ENCODE data around the gene SLC9A7. TPM values are rescaled to one million over a fixed set of nuclear protein-coding genes. Genes with fewer than 3 reads are reported as not detected.

Gene SLC9A7
- total RNA-seq, 1 experiment from 2014 or later, result not detected

DNA sequence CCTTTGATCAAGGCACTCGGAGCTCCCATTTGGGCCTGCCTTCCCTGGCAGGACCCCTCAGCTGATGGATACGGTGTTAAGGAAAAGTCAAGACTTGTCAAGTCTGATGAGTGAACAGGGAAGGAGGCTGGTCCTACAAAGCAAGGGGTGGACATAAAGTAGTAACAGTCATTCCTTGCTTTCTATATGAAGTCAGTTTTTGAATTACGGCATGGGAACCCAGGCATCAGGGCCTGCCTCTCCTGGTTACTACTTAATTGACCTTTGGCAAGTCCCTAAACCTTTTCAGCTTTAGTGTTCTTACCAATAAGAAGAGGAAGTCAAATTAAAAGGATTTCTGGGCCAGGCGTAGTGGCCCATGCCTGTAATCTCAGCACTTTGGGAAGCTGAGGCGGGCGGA, 178.3 kb downstream of the SLC9A7 start:
- no peak overlapping the region for H3K27ac ChIP-seq (ENCODE audit: low read length)
- no peaks in the 10 kb centered on the region for H3K27me3 ChIP-seq (ENCODE audit: low read length)
- H2AFZ ChIP-seq (ENCODE audit: low read length), result no peak overlapping the region
- no peaks in the 10 kb centered on the region for H3K4me1 ChIP-seq (ENCODE audit: low read length)
- no peak overlapping the region for H3K4me2 ChIP-seq (ENCODE audit: low read depth, low read length, poor library complexity, severe bottlenecking)
- no peak for DNase-seq
- H3K9ac ChIP-seq (ENCODE audit: low read length), result no peak overlapping the region
- H4K20me1 ChIP-seq (ENCODE audit: insufficient read depth, low read depth, low read length), result no peaks in the 10 kb centered on the region
- H3K9me2 ChIP-seq (replicated peaks; ENCODE audit: insufficient read depth, low read length), result no peaks in the 10 kb centered on the region
- no peak overlapping the region for H3K4me3 ChIP-seq (ENCODE audit: low read length)
- H3K36me3 ChIP-seq (ENCODE audit: insufficient read depth, low read length), result no peaks in the 10 kb centered on the region
- no peaks in the 10 kb centered on the region for H3K79me2 ChIP-seq (ENCODE audit: low read length)
- no peaks in the 10 kb centered on the region for H3K9me3 ChIP-seq (ENCODE audit: low read length)

DNA sequence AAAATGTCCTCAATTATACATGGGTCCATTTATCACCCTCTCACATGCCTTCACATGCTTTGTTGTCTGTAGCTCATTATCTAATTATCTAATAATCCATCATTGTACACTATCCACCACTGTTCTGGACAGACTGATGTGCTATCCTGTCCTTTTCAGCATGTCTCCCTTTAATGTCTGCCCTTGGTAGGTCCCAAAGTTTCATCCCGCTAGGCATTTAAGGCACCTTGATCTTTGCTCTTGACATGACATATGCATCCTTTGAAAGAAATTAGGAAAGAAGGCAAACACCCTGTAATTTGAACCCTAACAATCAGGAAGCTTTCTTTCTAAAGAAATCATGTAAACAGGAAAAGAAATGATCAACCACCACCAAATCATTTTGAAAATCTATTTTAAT, 179.7 kb downstream of the SLC9A7 start:
- Histone ChIP-seq H3K4me3 (ENCODE audit: low read length) (no peak overlapping the region), H2AFZ (ENCODE audit: low read length) (no peak overlapping the region), H3K4me1 (ENCODE audit: low read length) (peaks cover 3% of the 10 kb centered on the region), H3K27ac (ENCODE audit: low read length) (no peak overlapping the region), H4K20me1 (ENCODE audit: insufficient read depth, low read depth, low read length) (no peaks in the 10 kb centered on the region), H3K9ac (ENCODE audit: low read length) (no peak overlapping the region), H3K4me2 (ENCODE audit: low read depth, low read length, poor library complexity, severe bottlenecking) (no peak overlapping the region), H3K27me3 (ENCODE audit: low read length) (no peaks in the 10 kb centered on the region), H3K9me2 (replicated peaks; ENCODE audit: insufficient read depth, low read length) (no peaks in the 10 kb centered on the region), H3K36me3 (ENCODE audit: insufficient read depth, low read length) (no peaks in the 10 kb centered on the region), H3K9me3 (ENCODE audit: low read length) (no peaks in the 10 kb centered on the region), H3K79me2 (ENCODE audit: low read length) (no peaks in the 10 kb centered on the region)
- DNase-seq, result no peak

DNA sequence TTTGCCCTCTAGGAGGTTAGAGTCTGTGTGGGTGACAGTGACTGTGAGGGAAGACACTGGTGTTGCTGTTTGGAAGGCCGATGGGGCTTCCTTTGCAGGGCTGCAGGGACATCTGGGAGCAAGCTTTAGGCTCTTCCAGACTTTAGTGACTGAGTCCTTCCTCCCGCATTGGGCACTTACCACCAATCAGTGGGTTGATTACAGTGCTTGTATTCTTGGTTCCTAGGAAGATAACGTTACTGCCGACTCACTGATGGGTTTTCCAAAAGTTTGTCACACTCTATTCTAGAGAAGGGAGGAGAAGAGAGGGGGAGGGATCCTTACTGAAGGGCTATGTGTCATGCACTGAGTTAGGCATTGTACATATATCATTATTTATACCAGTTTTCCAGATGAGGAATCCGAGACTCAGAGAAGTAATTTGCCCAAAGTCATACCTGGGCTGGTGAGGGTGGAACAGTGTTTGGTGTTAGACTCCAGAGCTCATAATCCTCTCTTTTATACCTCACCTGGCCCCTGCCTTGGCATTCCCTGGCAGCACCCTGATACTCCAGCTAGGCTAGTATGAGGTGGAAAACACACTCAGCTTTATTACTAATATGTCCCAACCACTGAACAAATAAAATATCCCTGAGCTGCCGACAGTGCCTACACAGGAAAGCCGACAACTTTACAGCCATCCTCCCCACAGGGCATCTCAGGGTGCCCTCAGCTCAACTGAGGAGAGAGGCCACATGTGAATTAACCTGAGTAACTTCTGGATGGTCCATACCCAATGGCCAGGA, 181.5 kb downstream of the SLC9A7 start:
- H3K4me3 ChIP-seq (ENCODE audit: low read length), result no peak overlapping the region
- H3K4me1 ChIP-seq (ENCODE audit: low read length), result peaks cover 15% of the 10 kb centered on the region

DNA sequence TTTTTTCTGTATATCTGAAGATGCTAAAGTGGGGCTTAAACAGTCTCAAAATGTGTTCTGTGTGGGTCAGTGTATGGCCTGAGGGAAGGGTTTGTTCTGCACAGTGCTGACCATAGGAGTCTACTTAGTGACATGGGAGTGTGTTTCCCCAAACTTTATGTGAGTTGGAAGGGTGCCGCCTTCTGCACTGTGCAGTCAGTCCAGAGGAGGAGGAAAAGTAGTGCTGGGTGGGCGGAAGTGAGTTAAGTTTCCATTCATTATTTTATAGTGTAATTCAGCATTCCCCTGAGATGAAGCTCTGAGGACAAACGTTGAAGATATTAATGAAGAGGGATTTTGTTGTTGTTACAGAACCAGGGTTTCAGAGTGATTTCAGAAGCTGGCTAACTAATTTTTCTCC, 182.5 kb downstream of the SLC9A7 start:
- no peak overlapping the region for H3K27ac ChIP-seq (ENCODE audit: low read length)
- H3K9me2 ChIP-seq (replicated peaks; ENCODE audit: insufficient read depth, low read length), result no peaks in the 10 kb centered on the region
- peaks cover 24% of the 10 kb centered on the region for H3K4me1 ChIP-seq (ENCODE audit: low read length)
- H2AFZ ChIP-seq (ENCODE audit: low read length), result no peak overlapping the region
- no peaks in the 10 kb centered on the region for H4K20me1 ChIP-seq (ENCODE audit: insufficient read depth, low read depth, low read length)
- H3K79me2 ChIP-seq (ENCODE audit: low read length), result no peaks in the 10 kb centered on the region
- H3K27me3 ChIP-seq (ENCODE audit: low read length), result no peaks in the 10 kb centered on the region
- H3K9me3 ChIP-seq (ENCODE audit: low read length), result no peaks in the 10 kb centered on the region
- H3K36me3 ChIP-seq (ENCODE audit: insufficient read depth, low read length), result no peaks in the 10 kb centered on the region
- H3K4me3 ChIP-seq (ENCODE audit: low read length), result no peak overlapping the region
- H3K4me2 ChIP-seq (ENCODE audit: low read depth, low read length, poor library complexity, severe bottlenecking), result peak overlapping the region; percentile 19
- H3K9ac ChIP-seq (ENCODE audit: low read length), result no peak overlapping the region
- DNase-seq, result no peak

More for the DNA sequence above, 181.5 kb downstream of the SLC9A7 start:
- DNase-seq, result no peak
- no peaks in the 10 kb centered on the region for H3K9me2 ChIP-seq (replicated peaks; ENCODE audit: insufficient read depth, low read length)
- H3K4me2 ChIP-seq (ENCODE audit: low read depth, low read length, poor library complexity, severe bottlenecking), result no peak overlapping the region
- no peaks in the 10 kb centered on the region for H3K9me3 ChIP-seq (ENCODE audit: low read length)
- no peak overlapping the region for H3K27ac ChIP-seq (ENCODE audit: low read length)
- H3K27me3 ChIP-seq (ENCODE audit: low read length), result no peaks in the 10 kb centered on the region
- H4K20me1 ChIP-seq (ENCODE audit: insufficient read depth, low read depth, low read length), result no peaks in the 10 kb centered on the region
- H2AFZ ChIP-seq (ENCODE audit: low read length), result no peak overlapping the region
- no peak overlapping the region for H3K9ac ChIP-seq (ENCODE audit: low read length)
- no peaks in the 10 kb centered on the region for H3K79me2 ChIP-seq (ENCODE audit: low read length)
- no peaks in the 10 kb centered on the region for H3K36me3 ChIP-seq (ENCODE audit: insufficient read depth, low read length)

DNA sequence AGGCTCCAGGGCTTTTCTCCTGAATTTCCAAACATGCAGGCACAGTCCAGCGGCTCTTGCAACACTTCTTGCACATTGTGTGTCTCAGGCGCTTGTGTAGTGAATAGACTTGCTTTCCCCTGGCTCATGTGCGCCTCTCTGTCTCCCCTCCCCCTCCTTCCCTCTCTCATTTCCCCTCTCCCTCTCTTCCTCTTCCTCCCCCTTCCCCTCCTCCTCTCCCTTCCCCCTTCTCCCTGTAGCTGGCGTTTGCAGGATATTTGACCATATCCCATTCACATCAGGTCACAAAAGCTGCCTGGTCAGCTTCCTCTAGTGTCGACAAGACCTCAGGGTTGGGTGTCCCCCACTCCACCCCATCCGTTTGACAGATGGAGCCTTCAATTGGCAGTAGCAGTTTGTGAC, 182.9 kb downstream of the SLC9A7 start:
- Histone ChIP-seq H3K27ac (ENCODE audit: low read length) (no peak overlapping the region), H3K9me3 (ENCODE audit: low read length) (no peaks in the 10 kb centered on the region), H3K4me2 (ENCODE audit: low read depth, low read length, poor library complexity, severe bottlenecking) (peak overlapping the region; percentile 19), H3K9me2 (replicated peaks; ENCODE audit: insufficient read depth, low read length) (no peaks in the 10 kb centered on the region), H3K9ac (ENCODE audit: low read length) (no peak overlapping the region), H3K27me3 (ENCODE audit: low read length) (no peaks in the 10 kb centered on the region), H2AFZ (ENCODE audit: low read length) (no peak overlapping the region), H3K4me3 (ENCODE audit: low read length) (no peak overlapping the region), H3K4me1 (ENCODE audit: low read length) (peaks cover 25% of the 10 kb centered on the region), H3K79me2 (ENCODE audit: low read length) (no peaks in the 10 kb centered on the region), H4K20me1 (ENCODE audit: insufficient read depth, low read depth, low read length) (no peaks in the 10 kb centered on the region), H3K36me3 (ENCODE audit: insufficient read depth, low read length) (no peaks in the 10 kb centered on the region)
- DNase-seq, result no peak

DNA sequence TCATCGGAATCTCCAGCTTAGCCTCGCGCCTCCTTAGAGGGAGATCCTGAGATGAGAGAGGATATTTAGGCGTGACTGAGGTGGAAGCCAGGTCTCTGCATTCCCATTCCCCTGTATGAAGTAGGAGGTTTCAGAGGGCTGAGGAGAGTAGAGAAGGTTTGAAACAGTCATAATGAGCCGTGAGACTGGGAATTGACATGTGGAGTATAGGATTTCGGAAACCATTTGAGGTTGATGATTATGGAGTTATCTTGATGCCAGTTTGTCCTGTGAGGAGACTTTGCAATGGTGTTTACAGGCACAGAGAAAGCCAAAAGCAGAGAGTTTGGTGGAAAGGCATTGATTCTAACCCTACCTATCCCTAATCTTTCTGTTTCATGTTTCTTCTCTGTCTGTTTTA, 183.3 kb downstream of the SLC9A7 start:
- Histone ChIP-seq H3K27ac (ENCODE audit: low read length) (no peak overlapping the region), H3K4me2 (ENCODE audit: low read depth, low read length, poor library complexity, severe bottlenecking) (no peak overlapping the region), H3K4me3 (ENCODE audit: low read length) (no peak overlapping the region)

DNA sequence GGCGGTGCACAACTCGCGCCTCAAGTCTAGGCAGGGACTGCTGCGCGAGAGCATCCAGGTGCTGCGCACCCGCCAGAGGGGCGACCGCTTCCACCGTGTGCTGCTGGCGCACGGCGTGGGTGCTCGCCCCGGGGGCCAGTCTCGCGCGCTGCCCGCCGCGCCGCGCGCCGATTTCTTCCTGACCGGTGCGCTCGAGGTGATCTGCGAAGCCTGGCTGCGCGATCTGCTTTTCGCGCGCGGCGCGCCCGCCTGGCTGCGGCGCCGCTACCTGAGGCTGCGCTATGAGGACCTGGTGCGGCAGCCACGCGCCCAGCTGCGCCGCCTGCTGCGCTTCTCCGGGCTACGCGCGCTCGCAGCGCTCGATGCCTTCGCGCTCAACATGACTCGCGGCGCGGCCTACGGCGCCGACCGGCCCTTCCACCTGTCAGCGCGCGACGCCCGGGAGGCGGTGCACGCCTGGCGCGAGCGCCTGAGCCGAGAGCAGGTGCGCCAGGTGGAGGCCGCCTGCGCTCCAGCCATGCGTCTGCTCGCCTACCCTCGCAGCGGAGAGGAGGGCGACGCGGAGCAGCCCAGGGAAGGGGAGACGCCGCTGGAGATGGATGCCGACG, 184.0 kb downstream of the SLC9A7 start:
- Histone ChIP-seq H4K20me1 (ENCODE audit: insufficient read depth, low read depth, low read length) (no peaks in the 10 kb centered on the region), H3K4me1 (ENCODE audit: low read length) (peaks cover 25% of the 10 kb centered on the region), H3K79me2 (ENCODE audit: low read length) (no peaks in the 10 kb centered on the region), H3K27me3 (ENCODE audit: low read length) (no peaks in the 10 kb centered on the region), H2AFZ (ENCODE audit: low read length) (no peak overlapping the region), H3K27ac (ENCODE audit: low read length) (no peak overlapping the region), H3K9me3 (ENCODE audit: low read length) (no peaks in the 10 kb centered on the region), H3K9ac (ENCODE audit: low read length) (no peak overlapping the region), H3K9me2 (replicated peaks; ENCODE audit: insufficient read depth, low read length) (no peaks in the 10 kb centered on the region), H3K36me3 (ENCODE audit: insufficient read depth, low read length) (no peaks in the 10 kb centered on the region), H3K4me3 (ENCODE audit: low read length) (peak overlapping the region; percentile 68; the same call in 1 of the 2 replicates), H3K4me2 (ENCODE audit: low read depth, low read length, poor library complexity, severe bottlenecking) (peak overlapping the region; percentile 71)
- DNase-seq, result no peak

More for the DNA sequence above, 183.3 kb downstream of the SLC9A7 start:
- no peak for DNase-seq
- Histone ChIP-seq H3K79me2 (ENCODE audit: low read length) (no peaks in the 10 kb centered on the region), H2AFZ (ENCODE audit: low read length) (no peak overlapping the region), H4K20me1 (ENCODE audit: insufficient read depth, low read depth, low read length) (no peaks in the 10 kb centered on the region), H3K27me3 (ENCODE audit: low read length) (no peaks in the 10 kb centered on the region), H3K36me3 (ENCODE audit: insufficient read depth, low read length) (no peaks in the 10 kb centered on the region), H3K9me3 (ENCODE audit: low read length) (no peaks in the 10 kb centered on the region), H3K9ac (ENCODE audit: low read length) (no peak overlapping the region), H3K4me1 (ENCODE audit: low read length) (peaks cover 25% of the 10 kb centered on the region), H3K9me2 (replicated peaks; ENCODE audit: insufficient read depth, low read length) (no peaks in the 10 kb centered on the region)

DNA sequence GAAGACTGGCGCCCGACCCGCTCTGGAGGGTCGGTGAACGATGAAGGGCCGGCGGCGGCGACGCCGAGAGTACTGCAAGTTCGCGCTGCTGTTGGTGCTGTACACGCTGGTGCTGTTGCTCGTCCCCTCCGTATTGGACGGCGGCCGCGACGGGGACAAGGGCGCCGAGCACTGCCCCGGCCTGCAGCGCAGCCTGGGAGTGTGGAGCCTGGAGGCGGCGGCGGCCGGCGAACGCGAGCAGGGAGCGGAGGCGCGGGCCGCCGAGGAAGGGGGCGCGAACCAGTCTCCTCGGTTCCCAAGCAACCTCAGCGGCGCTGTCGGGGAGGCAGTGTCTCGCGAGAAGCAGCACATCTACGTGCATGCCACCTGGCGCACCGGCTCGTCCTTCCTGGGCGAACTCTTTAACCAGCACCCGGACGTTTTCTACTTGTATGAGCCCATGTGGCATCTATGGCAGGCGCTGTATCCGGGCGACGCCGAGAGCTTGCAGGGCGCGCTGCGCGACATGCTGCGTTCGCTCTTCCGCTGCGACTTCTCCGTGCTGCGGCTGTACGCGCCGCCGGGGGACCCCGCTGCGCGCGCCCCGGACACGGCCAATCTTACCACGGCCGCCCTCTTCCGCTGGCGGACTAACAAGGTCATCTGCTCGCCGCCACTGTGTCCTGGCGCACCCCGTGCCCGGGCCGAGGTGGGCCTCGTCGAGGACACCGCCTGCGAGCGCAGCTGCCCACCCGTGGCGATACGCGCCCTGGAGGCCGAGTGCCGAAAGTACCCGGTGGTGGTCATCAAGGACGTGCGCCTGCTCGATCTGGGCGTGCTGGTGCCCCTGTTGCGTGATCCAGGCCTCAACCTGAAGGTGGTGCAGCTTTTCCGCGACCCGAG, 184.8 kb downstream of the SLC9A7 start:
- Histone ChIP-seq H3K27me3 (ENCODE audit: low read length) (no peaks in the 10 kb centered on the region), H4K20me1 (ENCODE audit: insufficient read depth, low read depth, low read length) (no peaks in the 10 kb centered on the region), H2AFZ (ENCODE audit: low read length) (peak overlapping the region; percentile 67; the same call in 1 of the 2 replicates), H3K9ac (ENCODE audit: low read length) (peak overlapping the region; percentile 61), H3K27ac (ENCODE audit: low read length) (no peak overlapping the region), H3K4me3 (ENCODE audit: low read length) (peak overlapping the region; percentile 68), H3K36me3 (ENCODE audit: insufficient read depth, low read length) (no peaks in the 10 kb centered on the region), H3K4me1 (ENCODE audit: low read length) (peaks cover 25% of the 10 kb centered on the region), H3K9me2 (replicated peaks; ENCODE audit: insufficient read depth, low read length) (no peaks in the 10 kb centered on the region), H3K4me2 (ENCODE audit: low read depth, low read length, poor library complexity, severe bottlenecking) (peak overlapping the region; percentile 71), H3K79me2 (ENCODE audit: low read length) (no peaks in the 10 kb centered on the region), H3K9me3 (ENCODE audit: low read length) (no peaks in the 10 kb centered on the region)
- peak; percentile 78 for DNase-seq

All from Karpas-422 (cell line).